Astrocyte (in vitro differentiated cells and primary cell): ENCODE data around the gene MAP3K14. TPM values are rescaled to one million over a fixed set of nuclear protein-coding genes. Genes with fewer than 3 reads are reported as not detected.

Experiments used
- DNase-seq: peaks from one replicate; pipeline ENCODE4 v3.0.0-alpha.2; 2010; ENCODE audit warnings: low read depth
- FAIRE-seq: peaks from 2 replicates; lab custom pipeline; 2011; peaks lifted over from hg19 to GRCh38; lab: Jason Lieb, UNC
- H2AFZ ChIP-seq: 2 replicates; pipeline ENCODE4 v1.6.0; 2012; ENCODE audit warnings: low read depth, low read length, inconsistent platforms
- H3K27ac ChIP-seq: 2 replicates; pipeline ENCODE4 v1.5.1; 2011; ENCODE audit warnings: low read depth, low read length, inconsistent platforms
- H3K27me3 ChIP-seq: 2 replicates; pipeline ENCODE4 v1.6.0; 2011; ENCODE audit warnings: low read length, inconsistent platforms; ENCODE audit not compliant: insufficient read depth
- H3K36me3 ChIP-seq: 2 replicates; pipeline ENCODE4 v1.5.1; 2011; ENCODE audit warnings: low read length, inconsistent platforms; ENCODE audit not compliant: insufficient read depth
- H3K4me1 ChIP-seq: 2 replicates; pipeline ENCODE4 v1.5.1; 2011; ENCODE audit warnings: low read length, inconsistent platforms; ENCODE audit not compliant: insufficient read depth
- H3K4me2 ChIP-seq: 2 replicates; pipeline ENCODE4 v1.6.0; 2012; ENCODE audit warnings: low read length, inconsistent platforms
- H3K4me3 ChIP-seq: 2 replicates; pipeline ENCODE4 v1.5.1; 2011; ENCODE audit warnings: low read depth, mild to moderate bottlenecking, low read length, inconsistent platforms; ENCODE audit not compliant: insufficient read depth
- H3K79me2 ChIP-seq: 2 replicates; pipeline ENCODE4 v1.6.0; 2012; ENCODE audit warnings: mild to moderate bottlenecking, low read length, inconsistent platforms; ENCODE audit not compliant: insufficient read depth
- H3K9ac ChIP-seq: 2 replicates; pipeline ENCODE4 v1.6.0; 2012; ENCODE audit warnings: mild to moderate bottlenecking, low read length, inconsistent platforms
- H3K9me3 ChIP-seq: 2 replicates; pipeline ENCODE4 v1.5.1; 2012; ENCODE audit warnings: low read depth, mild to moderate bottlenecking, low read length, inconsistent platforms; ENCODE audit not compliant: insufficient read depth
- H4K20me1 ChIP-seq: 2 replicates; pipeline ENCODE4 v1.6.0; 2012; ENCODE audit warnings: low read length, inconsistent platforms; ENCODE audit not compliant: insufficient read depth
- H3K27ac Mint-ChIP-seq: one replicate; pipeline ENCODE4 v1.8.0; 2021; ENCODE audit warnings: mild to moderate bottlenecking, mixed read lengths; ENCODE audit not compliant: unreplicated experiment
- H3K27me3 Mint-ChIP-seq: one replicate; pipeline ENCODE4 v1.8.0; 2021; ENCODE audit warnings: low read depth, mixed read lengths; ENCODE audit not compliant: unreplicated experiment
- H3K36me3 Mint-ChIP-seq: one replicate; pipeline ENCODE4 v1.8.0; 2021; ENCODE audit warnings: low read depth, mixed read lengths; ENCODE audit not compliant: unreplicated experiment
- H3K4me1 Mint-ChIP-seq: one replicate; pipeline ENCODE4 v1.8.0; 2021; ENCODE audit warnings: low read depth, mixed read lengths; ENCODE audit not compliant: unreplicated experiment
- H3K4me3 Mint-ChIP-seq: one replicate; pipeline ENCODE4 v1.8.0; 2021; ENCODE audit warnings: mild to moderate bottlenecking, moderate library complexity, mixed read lengths; ENCODE audit not compliant: unreplicated experiment
- H3K9me3 Mint-ChIP-seq: one replicate; pipeline ENCODE4 v1.8.0; 2021; ENCODE audit warnings: mild to moderate bottlenecking, mixed read lengths; ENCODE audit not compliant: unreplicated experiment
- CTCF ChIP-seq: IDR thresholded peaks from 2 replicates; pipeline ENCODE4 v1.5.1; 2011; ENCODE audit warnings: low read depth, mild to moderate bottlenecking, inconsistent platforms, low read length, moderate library complexity; ENCODE audit not compliant: insufficient read depth
- EZH2 ChIP-seq: IDR thresholded peaks from 2 replicates; pipeline ENCODE4 v1.6.1; 2012; ENCODE audit warnings: mild to moderate bottlenecking, low read length, inconsistent platforms; ENCODE audit not compliant: insufficient read depth
- total RNA-seq: library from RNA; stranded (reverse); gene quantifications from 2 replicates; pipeline ENCODE4 v1.2.1, GENCODE V29; 2021

The MAP3K14 gene
- total RNA-seq, 1 donor from 2014 or later: 10.8 TPM

- H3K4me2 ChIP-seq: peak overlapping the region; percentile 69
- H3K36me3 ChIP-seq: no peaks in the 10 kb centered on the region
- no peaks in the 10 kb centered on the region for H3K27me3 ChIP-seq
- Mint-ChIP-seq H3K9me3 (no peaks in the 10 kb centered on the region), H3K36me3 (peaks cover 15% of the 10 kb centered on the region), H3K27me3 (no peaks in the 10 kb centered on the region), H3K4me1 (peaks cover 49% of the 10 kb centered on the region), H3K27ac (no peak overlapping the region), H3K4me3 (no peak overlapping the region)
- no peak for FAIRE-seq
- DNase-seq: no peak
- H3K9me3 ChIP-seq: no peaks in the 10 kb centered on the region
- no peak overlapping the region for H3K27ac ChIP-seq
- H3K4me1 ChIP-seq: peaks cover 68% of the 10 kb centered on the region
- H3K79me2 ChIP-seq: peaks cover 98% of the 10 kb centered on the region
- peaks cover 89% of the 10 kb centered on the region for H4K20me1 ChIP-seq
- no peak overlapping the region for H3K9ac ChIP-seq
- TF ChIP-seq EZH2 (no peak), CTCF (no peak)
- H3K4me3 ChIP-seq: no peak overlapping the region
- H2AFZ ChIP-seq: no peak overlapping the region
Observed at GRCh38 chr17:45310380-45311324, 6.2 kb downstream of the MAP3K14 start.

GRCh38 chr17:45309400-45309799 lies 7.4 kb downstream of the MAP3K14 start:
- Histone ChIP-seq H4K20me1 (peaks cover 84% of the 10 kb centered on the region), H3K36me3 (no peaks in the 10 kb centered on the region), H3K79me2 (peaks cover 97% of the 10 kb centered on the region), H3K4me3 (no peak overlapping the region), H3K27me3 (no peaks in the 10 kb centered on the region), H3K9me3 (no peaks in the 10 kb centered on the region), H3K27ac (no peak overlapping the region), H2AFZ (no peak overlapping the region), H3K4me2 (no peak overlapping the region), H3K9ac (no peak overlapping the region), H3K4me1 (peaks cover 60% of the 10 kb centered on the region)
- Mint-ChIP-seq H3K36me3 (peaks cover 15% of the 10 kb centered on the region), H3K9me3 (no peaks in the 10 kb centered on the region), H3K27ac (no peak overlapping the region), H3K27me3 (no peaks in the 10 kb centered on the region), H3K4me3 (no peak overlapping the region), H3K4me1 (peaks cover 43% of the 10 kb centered on the region)
- DNase-seq: no peak
- TF ChIP-seq CTCF (no peak), EZH2 (no peak)
- FAIRE-seq: no peak

GRCh38 chr17:45308840-45309239 lies 8.0 kb downstream of the MAP3K14 start:
- Mint-ChIP-seq H3K27me3 (no peaks in the 10 kb centered on the region), H3K4me1 (peaks cover 39% of the 10 kb centered on the region), H3K9me3 (no peaks in the 10 kb centered on the region), H3K4me3 (no peak overlapping the region), H3K36me3 (peaks cover 15% of the 10 kb centered on the region), H3K27ac (no peak overlapping the region)
- H3K9ac ChIP-seq: no peak overlapping the region
- peaks cover 97% of the 10 kb centered on the region for H3K79me2 ChIP-seq
- no peak for TF ChIP-seq EZH2
- TF ChIP-seq CTCF: no peak
- no peaks in the 10 kb centered on the region for H3K36me3 ChIP-seq
- H2AFZ ChIP-seq: no peak overlapping the region
- no peak overlapping the region for H3K4me2 ChIP-seq
- no peak for DNase-seq
- H3K4me3 ChIP-seq: no peak overlapping the region
- peaks cover 60% of the 10 kb centered on the region for H3K4me1 ChIP-seq
- no peaks in the 10 kb centered on the region for H3K27me3 ChIP-seq
- peaks cover 83% of the 10 kb centered on the region for H4K20me1 ChIP-seq
- H3K27ac ChIP-seq: no peak overlapping the region
- no peak for FAIRE-seq
- H3K9me3 ChIP-seq: no peaks in the 10 kb centered on the region
